ENCODE measurements around the gene RUVBL1.

- no peak for TF ChIP-seq CTCF (IDR thresholded peaks at IDR 0.05)
- TF ChIP-seq POLR2A (IDR thresholded peaks at IDR 0.05) = no peak
Measured at GRCh38 chr3:128036119-128036518, 87.5 kb downstream of the RUVBL1 start.

Data from lower leg skin (tissue), 3 donors.